H1 (cell line): Measurements from ENCODE around the gene CCDC8. TPM values are rescaled to one million over a fixed set of nuclear protein-coding genes. Genes with fewer than 3 reads are reported as not detected.

Experiments
- CTCF ChIA-PET: fragments of 300-600 bp; sonication (Branson Sonifier 250); formaldehyde crosslinking; loops from one replicate; lab custom pipeline; 2021; ENCODE audit not compliant: partially characterized antibody; lab: Charles Lee
- POLR2A ChIA-PET: fragments of 300-600 bp; sonication (Branson Sonifier 250); formaldehyde crosslinking; loops from one replicate; lab custom pipeline; 2021; ENCODE audit warnings: inconsistent platforms; ENCODE audit not compliant: partially characterized antibody; lab: Charles Lee
- DNase-seq, 2 experiments: peaks; one replicate each; pipeline versions ENCODE4 v3.0.0 to v3.0.0-alpha.2; 2010 to 2022; ENCODE audit warnings: low spot score in 2 of 2, low read depth in 1 of 2, mixed read lengths in 1 of 2
- FAIRE-seq: peaks from 2 replicates; lab custom pipeline; 2011; peaks lifted over from hg19 to GRCh38; lab: Jason Lieb, UNC
- H2AFZ ChIP-seq: 2 replicates; pipeline ENCODE4 v1.8.1; 2012; ENCODE audit warnings: low read length, inconsistent platforms
- H2AK5ac ChIP-seq: 2 replicates; pipeline ENCODE4 v1.6.1; 2013; ENCODE audit warnings: low read depth, low read length
- H2BK120ac ChIP-seq: replicated peaks from 2 replicates; pipeline ENCODE3; 2013; ENCODE audit warnings: low read depth, low read length, inconsistent platforms
- H2BK12ac ChIP-seq: 2 replicates; pipeline ENCODE4 v1.6.1; 2013; ENCODE audit warnings: low read depth, low read length
- H2BK15ac ChIP-seq: 2 replicates; pipeline ENCODE4 v1.6.1; 2013; ENCODE audit warnings: low read length
- H2BK20ac ChIP-seq: 2 replicates; pipeline ENCODE4 v1.6.1; 2013; ENCODE audit warnings: low read length
- H2BK5ac ChIP-seq: 2 replicates; pipeline ENCODE4 v1.6.1; 2013; ENCODE audit warnings: low read depth, low read length
- H3K14ac ChIP-seq: 2 replicates; pipeline ENCODE4 v1.6.1; 2013; ENCODE audit warnings: inconsistent platforms; ENCODE audit not compliant: insufficient read length
- H3K18ac ChIP-seq: 2 replicates; pipeline ENCODE4 v1.6.1; 2013; ENCODE audit warnings: low read length; ENCODE audit errors: extremely low read depth
- H3K23ac ChIP-seq: 2 replicates; pipeline ENCODE4 v1.6.1; 2013; ENCODE audit warnings: inconsistent platforms; ENCODE audit not compliant: insufficient read length
- H3K23me2 ChIP-seq: 2 replicates; pipeline ENCODE4 v1.6.1; 2013; ENCODE audit warnings: low read depth, low read length
- H3K27ac ChIP-seq: 2 replicates; pipeline ENCODE4 v1.6.1; 2011; ENCODE audit warnings: low read depth, low read length, inconsistent platforms
- H3K27me3 ChIP-seq, 4 experiments: replicated peaks in 1 of 4; 1 replicate in 1 of 4; 2 replicates in 3 of 4; pipeline versions ENCODE4 v1.6.1 to v1.8.1; 2011 to 2013; ENCODE audit warnings: low read length in 3 of 4, mild to moderate bottlenecking in 3 of 4, inconsistent platforms in 2 of 4, mixed read lengths in 2 of 4, moderate library complexity in 1 of 4; ENCODE audit not compliant: control insufficient read depth in 3 of 4, insufficient read depth in 3 of 4; ENCODE audit errors: extremely low read depth in 1 of 4
- H3K36me3 ChIP-seq, 4 experiments: 2 replicates each; pipeline versions ENCODE4 v1.6.1 to v1.8.1; 2011 to 2013; ENCODE audit warnings: mild to moderate bottlenecking in 4 of 4, low read length in 3 of 4, moderate library complexity in 2 of 4, control low read depth in 1 of 4, inconsistent platforms in 1 of 4; ENCODE audit not compliant: insufficient read depth in 4 of 4, control insufficient read depth in 2 of 4
- H3K4ac ChIP-seq: replicated peaks from 2 replicates; pipeline ENCODE3; 2013; ENCODE audit warnings: low read length, low read depth, mixed read lengths, inconsistent platforms; ENCODE audit not compliant: insufficient read length
- H3K4me1 ChIP-seq, 4 experiments: replicated peaks in 1 of 4; 1 replicate in 1 of 4; 2 replicates in 3 of 4; pipeline versions ENCODE4 v1.6.1 to v1.8.1; 2011 to 2013; ENCODE audit warnings: low read length in 3 of 4, inconsistent platforms in 2 of 4, mixed read lengths in 1 of 4; ENCODE audit not compliant: insufficient read depth in 4 of 4, control insufficient read depth in 3 of 4
- H3K4me2 ChIP-seq, 2 experiments: 2 replicates each; pipeline versions ENCODE4 v1.6.1 to v1.8.1; 2011 to 2013; ENCODE audit warnings: low read depth in 2 of 2, low read length in 2 of 2, control low read depth in 1 of 2, inconsistent platforms in 1 of 2, mild to moderate bottlenecking in 1 of 2; ENCODE audit not compliant: insufficient read depth in 1 of 2
- H3K4me3 ChIP-seq, 4 experiments: fragments of 200-600, 300-600 bp in 1 of 4; sonication (generic), shearing (Covaris generic), sonication (Bioruptor Twin) in 1 of 4; 2 replicates each; pipeline versions ENCODE4 v1.5.1 to v1.8.1; 2011 to 2016; ENCODE audit warnings: low read length in 4 of 4, low read depth in 3 of 4, control low read depth in 2 of 4, inconsistent platforms in 2 of 4, mild to moderate bottlenecking in 2 of 4, mixed read lengths in 1 of 4, moderate library complexity in 1 of 4; ENCODE audit not compliant: insufficient read depth in 2 of 4; ENCODE audit errors: extremely low read depth in 1 of 4
- H3K56ac ChIP-seq: replicated peaks from 2 replicates; pipeline ENCODE3; 2013; ENCODE audit warnings: low read depth, mild to moderate bottlenecking, mixed read lengths, low read length, inconsistent platforms; ENCODE audit not compliant: insufficient read length
- H3K79me1 ChIP-seq: 2 replicates; pipeline ENCODE4 v1.6.1; 2013; ENCODE audit warnings: low read depth, low read length, control low read depth
- H3K79me2 ChIP-seq, 2 experiments: 2 replicates each; pipeline versions ENCODE4 v1.6.1 to v1.8.1; 2012 to 2013; ENCODE audit warnings: low read length in 2 of 2, mild to moderate bottlenecking in 2 of 2, inconsistent platforms in 1 of 2; ENCODE audit not compliant: insufficient read depth in 2 of 2, control insufficient read depth in 1 of 2
- H3K9ac ChIP-seq, 4 experiments: replicated peaks in 1 of 4; 1 replicate in 1 of 4; 2 replicates in 3 of 4; pipeline versions ENCODE4 v1.6.1 to v1.8.1; 2011 to 2013; ENCODE audit warnings: low read depth in 3 of 4, low read length in 3 of 4, control low read depth in 2 of 4, mild to moderate bottlenecking in 2 of 4, moderate library complexity in 2 of 4, inconsistent platforms in 1 of 4; ENCODE audit errors: extremely low read depth in 1 of 4
- H3K9me3 ChIP-seq, 2 experiments: 2 replicates each; pipeline versions ENCODE4 v1.6.1 to v1.8.1; 2012 to 2013; ENCODE audit warnings: mild to moderate bottlenecking in 2 of 2, moderate library complexity in 2 of 2, control low read depth in 1 of 2, inconsistent platforms in 1 of 2, low read depth in 1 of 2, low read length in 1 of 2, mixed read lengths in 1 of 2; ENCODE audit not compliant: insufficient read depth in 2 of 2
- H4K20me1 ChIP-seq, 2 experiments: replicated peaks in 1 of 2; 2 replicates each; pipeline versions ENCODE3 to v1.8.1; 2011 to 2013; ENCODE audit warnings: inconsistent platforms in 2 of 2, low read length in 2 of 2, mild to moderate bottlenecking in 1 of 2; ENCODE audit not compliant: insufficient read depth in 2 of 2, control insufficient read depth in 1 of 2
- H4K5ac ChIP-seq: 2 replicates; pipeline ENCODE4 v1.6.1; 2013; ENCODE audit warnings: low read length, low read depth, mixed read lengths, inconsistent platforms; ENCODE audit not compliant: insufficient read length
- H4K8ac ChIP-seq: 2 replicates; pipeline ENCODE4 v1.8.0; 2013; ENCODE audit warnings: mild to moderate bottlenecking, moderate library complexity, low read length, inconsistent platforms; ENCODE audit not compliant: insufficient read depth; ENCODE audit errors: extremely low read depth
- H4K91ac ChIP-seq: replicated peaks from 2 replicates; pipeline ENCODE3; 2013; ENCODE audit warnings: low read length, mixed read lengths, inconsistent platforms; ENCODE audit not compliant: insufficient read length
- EZH2 ChIP-seq: fragments of 200-600 bp; sonication (generic); IDR thresholded peaks from 2 replicates; pipeline ENCODE4 v1.7.1; 2012; ENCODE audit warnings: low read depth, mild to moderate bottlenecking, moderate library complexity, low read length, inconsistent platforms; ENCODE audit not compliant: severe bottlenecking
- NRF1 ChIP-seq: IDR thresholded peaks from 2 replicates; pipeline ENCODE4 v1.6.1; 2011; ENCODE audit warnings: mild to moderate bottlenecking, low read depth, low read length, improper control_type of control experiment
- WGBS, 2 experiments: shearing (Covaris generic) in 1 of 2; methylation state at CpG; one replicate each; pipeline versions ENCODE4 v1.1.6 to v1.1.7; 2013 to 2015; ENCODE audit warnings: low lambda C conversion rate in 2 of 2, mixed read lengths in 2 of 2, inconsistent platforms in 1 of 2, low coverage in 1 of 2, missing lambda C conversion rate in 1 of 2; ENCODE audit not compliant: insufficient replicate concordance in 2 of 2, insufficient coverage in 1 of 2, insufficient read length in 1 of 2; ENCODE audit errors: extremely low coverage in 1 of 2, missing lambda C conversion rate in 1 of 2; 5-methylcytosine and 5-hydroxymethylcytosine counted together
- polyA plus RNA-seq, 7 experiments: library from polyadenylated mRNA; depleted of rRNA in 3 of 7; stranded (reverse) in 5 of 7; unstranded in 2 of 7; fragments of >200 nt in 5 of 7; fragments of 200-250 nt in 2 of 7; gene quantifications; 1 replicate in 5 of 7; 2 replicates in 1 of 7; 4 replicates in 1 of 7; pipeline versions ENCODE4 v1.2.1 to v1.2.3, GENCODE V29; 2011 to 2013; ENCODE audit warnings: missing spikeins in 2 of 7, mixed read lengths in 2 of 7
- total RNA-seq: library from RNA; stranded (reverse); fragmentation: NEBNext Ultra II Directional; extraction: Animal tissue kit (Norgen Biotek cat#: 25700); gene quantifications from 2 replicates; pipeline ENCODE4 v1.2.1, GENCODE V29; 2021

CCDC8 gene
- total and polyA plus RNA-seq, 2 of the 8 experiments (the other 6 are each of a cell fraction or from before 2014, with no cell fraction given): 4.9 to 13.6 TPM

DNA sequence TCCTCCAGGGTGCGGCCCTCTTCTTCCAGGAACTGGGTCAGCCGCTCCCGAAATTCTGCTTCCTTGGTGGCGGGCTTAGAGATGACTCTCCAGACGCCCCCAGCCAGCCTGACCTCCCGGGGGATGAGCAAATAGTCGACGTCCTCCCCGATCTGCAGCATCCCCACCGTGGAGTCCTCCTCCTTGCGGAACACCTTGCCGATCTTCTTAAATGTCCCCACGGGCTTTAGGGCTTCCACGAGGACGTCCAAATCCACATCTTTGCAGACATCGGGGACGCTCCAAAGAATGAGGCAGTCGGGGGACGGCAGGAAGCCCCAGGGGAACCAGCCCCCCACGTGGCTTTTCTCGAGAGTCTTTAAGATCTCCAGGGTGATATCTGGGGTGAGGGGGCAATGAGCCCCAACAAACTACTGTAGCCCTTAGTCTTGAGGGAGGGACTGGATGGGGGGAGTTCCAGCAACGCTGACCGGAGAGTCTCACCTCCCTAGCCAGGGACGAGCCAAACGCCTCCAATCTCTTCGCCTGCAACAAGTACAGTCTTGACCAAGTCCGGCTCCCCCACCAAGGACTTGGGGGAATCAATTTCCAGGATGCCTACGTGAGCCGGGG lies 608 bp downstream of the CCDC8 start:
- peaks cover 3 to 19% (median 13%) of the 10 kb centered on the region in 4 experiments; a peak in 6 of 7 replicates for H3K4me1 ChIP-seq
- H3K27me3 ChIP-seq: peaks cover 0 to 16% (median 9%) of the 10 kb centered on the region in 4 experiments; a peak in 5 of 7 replicates
- no peak for FAIRE-seq
- peak overlapping the region; percentile 92; the same call in 1 of the 2 replicates for H2BK15ac ChIP-seq
- H3K27ac ChIP-seq: peak overlapping the region; percentile 13; the same call in 1 of the 2 replicates
- H3K79me1 ChIP-seq: peaks cover 3% of the 10 kb centered on the region
- WGBS, 2 experiments: 1% methylated on average over 29 of the region's 29 CpGs; no CpG with 5 or more reads in 1 of the 2 experiments
- no peak overlapping the region for H2BK20ac ChIP-seq
- peak overlapping the region; percentile 83 to 95 for H3K4me2 ChIP-seq
- ChIA-PET POLR2A (interaction anchor here (0.5 to 3.6 kb wide), 10 partner anchors 9 to 386 kb away, joined by 3 to 28 read pairs (median 6); no protein-coding TSS in a partner anchor), CTCF (interaction anchor here (0.8 to 4.1 kb wide), 9 partner anchors 8 to 101 kb away, joined by 3 to 23 read pairs (median 4); partner anchors contain the start of gene PNMA8B)
- no peaks in the 10 kb centered on the region for H3K9me3 ChIP-seq
- peak overlapping the region; percentile 37 for H4K5ac ChIP-seq
- H4K8ac ChIP-seq: peak overlapping the region; percentile 62; the same call in 1 of the 2 replicates
- DNase-seq: no peak
- H3K14ac ChIP-seq: no peak overlapping the region
- peak overlapping the region; percentile 70 for H3K56ac ChIP-seq
- H3K4ac ChIP-seq: peak overlapping the region; percentile 74
- H2BK5ac ChIP-seq: peak overlapping the region; percentile 16; the same call in 1 of the 2 replicates
- H2BK120ac ChIP-seq: peak overlapping the region; percentile 82
- peaks cover 8 to 14% of the 10 kb centered on the region in 2 experiments for H4K20me1 ChIP-seq
- no peak overlapping the region; the same call in 1 of the 2 replicates for H2AFZ ChIP-seq
- H2AK5ac ChIP-seq: 0 out of 2 replicates have a peak overlapping the region, but pooled peaks have one; percentile 58
- peaks cover 22% of the 10 kb centered on the region for H3K23me2 ChIP-seq
- peak overlapping the region in 3 of 4 experiments; percentile 72 to 79 (median 76); a peak in 6 of 7 replicates for H3K9ac ChIP-seq
- H4K91ac ChIP-seq: peak overlapping the region; percentile 96
- no peak for TF ChIP-seq NRF1
- peak; percentile 52 for TF ChIP-seq EZH2
- no peak overlapping the region for H3K23ac ChIP-seq
- H3K18ac ChIP-seq: peak overlapping the region; percentile 96
- H2BK12ac ChIP-seq: 0 out of 2 replicates have a peak overlapping the region, but pooled peaks have one; percentile 92
- peak overlapping the region; percentile 57 to 88 (median 74) for H3K4me3 ChIP-seq
- peaks cover 0 to 16% of the 10 kb centered on the region in 2 experiments; a peak in 2 of 4 replicates for H3K79me2 ChIP-seq
- H3K36me3 ChIP-seq: 0 out of 8 replicates have a peak, but pooled peaks cover 0 to 2% (median 0%) of the 10 kb centered on the region in 4 experiments
